Liver (tissue), 3 donors: ENCODE measurements around the gene KCNQ1.

Experiments
- CTCF ChIP-seq: fragments of 150-350 bp; IDR thresholded peaks from 2 replicates; pipeline ENCODE4 v1.5.1; 2017; ENCODE audit warnings: improper control_type of control experiment, low read depth, low read length; ENCODE audit not compliant: missing input control
- FOXA1 ChIP-seq: IDR thresholded peaks from 2 replicates; pipeline ENCODE4 v1.6.1; 2016; ENCODE audit warnings: antibody characterized with exemption
- RAD21 ChIP-seq, 2 donors: IDR thresholded peaks; 2 replicates each; pipeline ENCODE4 v1.6.1; 2016; ENCODE audit warnings: antibody characterized with exemption in 2 of 2, mild to moderate bottlenecking in 2 of 2
- TAF1 ChIP-seq: conservative IDR thresholded peaks from 2 replicates; pipeline ENCODE4 v1.6.1; 2016; ENCODE audit warnings: antibody characterized with exemption, mild to moderate bottlenecking
- ZBTB33 ChIP-seq: IDR thresholded peaks from 2 replicates; pipeline ENCODE4 v1.6.1; 2016; ENCODE audit warnings: antibody characterized with exemption
- donor health status: healthy.
- donor health status: healthy.

- no peak for TF ChIP-seq CTCF
- TF ChIP-seq ZBTB33, result no peak
- no peak for TF ChIP-seq TAF1
- no peak for TF ChIP-seq RAD21 (IDR thresholded peaks at IDR 0.05)
- no peak for TF ChIP-seq FOXA1
Measured at GRCh38 chr11:2777871-2778629, 333.2 kb downstream of the KCNQ1 start.
